EH (cell line): ENCODE data around the gene NBEA.
"Not testable (repeated sequence)": the region's sequence is repeated elsewhere in the genome, so short reads cannot be mapped to it uniquely, and the experiment has no call there.

Experiments used
- DNase-seq: peaks from one replicate; pipeline ENCODE4 v3.0.0-alpha.2; 2015; ENCODE audit warnings: low read depth

NBEA gene

GRCh38 chr13:35649162-35649561, 707.1 kb downstream of the NBEA start:
- peak; percentile 37 for DNase-seq

- no peak for DNase-seq
Observed at GRCh38 chr13:35659796-35660195, 717.7 kb downstream of the NBEA start.

GRCh38 chr13:35664747-35665146, 722.7 kb downstream of the NBEA start:
- DNase-seq: no peak

GRCh38 chr13:35669321-35669720, 727.3 kb downstream of the NBEA start:
- DNase-seq: no peak

GRCh38 chr13:35672611-35673010, 730.5 kb downstream of the NBEA start:
- peak; percentile 74 for DNase-seq

GRCh38 chr13:35675651-35676050, 733.6 kb downstream of the NBEA start:
- no peak for DNase-seq

GRCh38 chr13:35677863-35678262, 735.8 kb downstream of the NBEA start:
- DNase-seq: not testable (repeated sequence)

GRCh38 chr13:35681685-35682084, 739.6 kb downstream of the NBEA start:
- DNase-seq: no peak

- DNase-seq: no peak
Observed at GRCh38 chr13:35684432-35684831, 742.4 kb downstream of the NBEA start.

GRCh38 chr13:35687336-35687735, 745.3 kb downstream of the NBEA start:
- DNase-seq: no peak

GRCh38 chr13:35690581-35691207, 748.6 kb downstream of the NBEA start:
- peak; percentile 68 for DNase-seq

- peak; percentile 14 for DNase-seq
Observed at GRCh38 chr13:35693134-35693784, 751.2 kb downstream of the NBEA start.

GRCh38 chr13:35694031-35694430, 752.0 kb downstream of the NBEA start:
- DNase-seq: no peak

GRCh38 chr13:35694549-35695447, 752.7 kb downstream of the NBEA start:
- no peak for DNase-seq

GRCh38 chr13:35695448-35695770, 753.3 kb downstream of the NBEA start:
- DNase-seq: no peak

- DNase-seq: peak; percentile 54
Observed at GRCh38 chr13:35697186-35697730, 755.2 kb downstream of the NBEA start.

GRCh38 chr13:35698911-35699576, 757.0 kb downstream of the NBEA start:
- DNase-seq: peak; percentile 85

GRCh38 chr13:35699825-35700510, 757.9 kb downstream of the NBEA start:
- DNase-seq: peak; percentile 92

GRCh38 chr13:35700671-35701070, 758.6 kb downstream of the NBEA start:
- peak; percentile 97 for DNase-seq

GRCh38 chr13:35702316-35702715, 760.2 kb downstream of the NBEA start:
- no peak for DNase-seq

- DNase-seq: no peak
Observed at GRCh38 chr13:35703061-35703460, 761.0 kb downstream of the NBEA start.

- peak; percentile 51 for DNase-seq
Observed at GRCh38 chr13:35704331-35704730, 762.3 kb downstream of the NBEA start.
